H9 (cell line): ENCODE measurements around the gene RILP. TPM values are rescaled to one million over a fixed set of nuclear protein-coding genes. Genes with fewer than 3 reads are reported as not detected.
A peak's percentile ranks its signal among the peaks of the same experiment; 100 is the strongest.

ENCODE experiments used
- DNase-seq: peaks from one replicate; pipeline ENCODE4 v3.0.0-alpha.2; 2017
- H2AFZ ChIP-seq: one replicate; pipeline ENCODE4 v1.6.1; 2013; ENCODE audit warnings: mild to moderate bottlenecking, low read length, control low read depth, moderate library complexity
- H2AK5ac ChIP-seq: 2 replicates; pipeline ENCODE4 v1.6.1; 2013; ENCODE audit warnings: low read length, control low read depth, mixed read lengths; ENCODE audit not compliant: insufficient read length
- H2BK120ac ChIP-seq: one replicate; pipeline ENCODE4 v1.6.1; 2013; ENCODE audit warnings: low read depth, mild to moderate bottlenecking, low read length, control low read depth, inconsistent platforms; ENCODE audit not compliant: poor library complexity, severe bottlenecking
- H2BK12ac ChIP-seq: 2 replicates; pipeline ENCODE4 v1.6.1; 2013; ENCODE audit warnings: low read length, control low read depth, mixed read lengths, low read depth; ENCODE audit not compliant: insufficient read length
- H2BK15ac ChIP-seq: 2 replicates; pipeline ENCODE4 v1.6.1; 2013; ENCODE audit warnings: low read depth, low read length, control low read depth
- H2BK20ac ChIP-seq: one replicate; pipeline ENCODE4 v1.6.1; 2013; ENCODE audit warnings: low read depth, mild to moderate bottlenecking, low read length, control low read depth, inconsistent platforms; ENCODE audit not compliant: poor library complexity, severe bottlenecking
- H2BK5ac ChIP-seq: 2 replicates; pipeline ENCODE4 v1.6.1; 2013; ENCODE audit warnings: low read length, control low read depth, mixed read lengths; ENCODE audit not compliant: insufficient read length
- H3K14ac ChIP-seq: 2 replicates; pipeline ENCODE4 v1.6.1; 2013; ENCODE audit warnings: low read length, control low read depth; ENCODE audit not compliant: insufficient read depth
- H3K18ac ChIP-seq: 2 replicates; pipeline ENCODE4 v1.6.1; 2013; ENCODE audit warnings: low read depth, mild to moderate bottlenecking, mixed read lengths, low read length, control low read depth; ENCODE audit not compliant: insufficient read length
- H3K23ac ChIP-seq: 2 replicates; pipeline ENCODE4 v1.6.1; 2013; ENCODE audit warnings: low read length, control low read depth, mixed read lengths, low read depth; ENCODE audit not compliant: insufficient read length
- H3K23me2 ChIP-seq: 2 replicates; pipeline ENCODE4 v1.6.1; 2013; ENCODE audit warnings: low read depth, mild to moderate bottlenecking, mixed read lengths, low read length, control low read depth; ENCODE audit not compliant: insufficient read length, poor library complexity, severe bottlenecking
- H3K27ac ChIP-seq: 2 replicates; pipeline ENCODE4 v1.5.1; 2013; ENCODE audit warnings: low read length, control low read depth, mixed read lengths, low read depth; ENCODE audit not compliant: insufficient read length
- H3K27me3 ChIP-seq: 2 replicates; pipeline ENCODE4 v1.6.1; 2013; ENCODE audit warnings: low read length, control low read depth, inconsistent platforms; ENCODE audit not compliant: insufficient read depth
- H3K4ac ChIP-seq: 2 replicates; pipeline ENCODE4 v1.6.1; 2013; ENCODE audit warnings: low read depth, mild to moderate bottlenecking, control low read depth, inconsistent platforms, low read length, moderate library complexity
- H3K4me1 ChIP-seq: 2 replicates; pipeline ENCODE4 v1.6.1; 2013; ENCODE audit warnings: low read length, control low read depth, inconsistent platforms; ENCODE audit not compliant: insufficient read depth
- H3K4me2 ChIP-seq: 2 replicates; pipeline ENCODE4 v1.6.1; 2013; ENCODE audit warnings: low read length, control low read depth, mixed read lengths; ENCODE audit not compliant: insufficient read length, insufficient read depth
- H3K56ac ChIP-seq: 2 replicates; pipeline ENCODE4 v1.6.1; 2013; ENCODE audit warnings: low read depth, mild to moderate bottlenecking, mixed read lengths, low read length, control low read depth; ENCODE audit not compliant: insufficient read length
- H3K79me1 ChIP-seq: 2 replicates; pipeline ENCODE4 v1.6.1; 2013; ENCODE audit warnings: low read depth, mild to moderate bottlenecking, moderate library complexity, low read length, control low read depth, inconsistent platforms; ENCODE audit not compliant: insufficient read depth, poor library complexity, severe bottlenecking
- H3K79me2 ChIP-seq: 2 replicates; pipeline ENCODE4 v1.6.1; 2013; ENCODE audit warnings: low read length, control low read depth, inconsistent platforms; ENCODE audit not compliant: insufficient read depth
- H3K9ac ChIP-seq: 2 replicates; pipeline ENCODE4 v1.6.1; 2013; ENCODE audit warnings: low read length, control low read depth, mixed read lengths; ENCODE audit not compliant: insufficient read length; ENCODE audit errors: extremely low read depth
- H3K9me3 ChIP-seq: one replicate; pipeline ENCODE4 v1.6.1; 2013; ENCODE audit warnings: low read depth, low read length, inconsistent platforms; ENCODE audit not compliant: control insufficient read depth
- H3T11ph ChIP-seq: one replicate; pipeline ENCODE4 v1.6.1; 2013; ENCODE audit warnings: mild to moderate bottlenecking, low read length, control low read depth, inconsistent platforms
- H4K20me1 ChIP-seq: one replicate; pipeline ENCODE4 v1.6.1; 2013; ENCODE audit not compliant: control insufficient read depth, insufficient read length, insufficient read depth
- H4K5ac ChIP-seq: 2 replicates; pipeline ENCODE4 v1.6.1; 2013; ENCODE audit warnings: low read depth, mild to moderate bottlenecking, mixed read lengths, low read length, control low read depth; ENCODE audit not compliant: insufficient read length
- H4K8ac ChIP-seq: replicated peaks from 2 replicates; pipeline ENCODE4 v1.6.1; 2013; ENCODE audit warnings: low read length, control low read depth, mixed read lengths, low read depth; ENCODE audit not compliant: insufficient read length
- H4K91ac ChIP-seq: 2 replicates; pipeline ENCODE4 v1.6.1; 2013; ENCODE audit warnings: low read depth, mild to moderate bottlenecking, moderate library complexity, mixed read lengths, low read length, control low read depth; ENCODE audit not compliant: insufficient read length
- H3K27ac Mint-ChIP-seq, 3 experiments: 2 replicates in 2 of 3; 3 replicates in 1 of 3; pipeline ENCODE4 v1.8.0; 2020 to 2021; ENCODE audit warnings: mixed read lengths in 3 of 3, mild to moderate bottlenecking in 1 of 3, moderate library complexity in 1 of 3
- H3K27me3 Mint-ChIP-seq: 2 replicates; pipeline ENCODE4 v1.8.0; 2021; ENCODE audit warnings: low read depth, mild to moderate bottlenecking, moderate library complexity, mixed read lengths
- H3K36me3 Mint-ChIP-seq, 3 experiments: 2 replicates in 2 of 3; 3 replicates in 1 of 3; pipeline ENCODE4 v1.8.0; 2020 to 2021; ENCODE audit warnings: low read depth in 3 of 3, mixed read lengths in 3 of 3; ENCODE audit not compliant: insufficient read depth in 1 of 3
- H3K4me1 Mint-ChIP-seq, 2 experiments: 2 replicates each; pipeline ENCODE4 v1.8.0; 2020; ENCODE audit warnings: mixed read lengths in 2 of 2
- H3K4me3 Mint-ChIP-seq, 2 experiments: 2 replicates in 1 of 2; 3 replicates in 1 of 2; pipeline ENCODE4 v1.8.0; 2020 to 2021; ENCODE audit warnings: mild to moderate bottlenecking in 2 of 2, mixed read lengths in 2 of 2, moderate library complexity in 1 of 2
- H3K9me3 Mint-ChIP-seq, 2 experiments: 2 replicates in 1 of 2; 3 replicates in 1 of 2; pipeline ENCODE4 v1.8.0; 2020; ENCODE audit warnings: mild to moderate bottlenecking in 2 of 2, mixed read lengths in 2 of 2, moderate library complexity in 1 of 2
- WGBS: extraction: QIAGEN DNeasy Blood & Tissue Kit; methylation state at CpG from one replicate; pipeline ENCODE4 v1.1.7; 2013; ENCODE audit warnings: missing lambda C conversion rate, low lambda C conversion rate, mixed read lengths; ENCODE audit not compliant: insufficient read length; ENCODE audit errors: extremely low coverage; 5-methylcytosine and 5-hydroxymethylcytosine counted together
- long read RNA-seq: library from polyadenylated mRNA; unstranded; transcript quantifications from one replicate; pipeline ENCODE4 v2.0.0, GENCODE V29; 2020
- total RNA-seq: library from RNA; stranded (reverse); gene quantifications from 2 replicates; pipeline ENCODE4 v1.2.1, GENCODE V29; 2021
- TF ChIP-seq, protein P1 (sequence below): fragments of 200-600 bp; sonication (generic); conservative IDR thresholded peaks from 3 replicates; pipeline ENCODE4 v1.8.0; 2021; ENCODE audit warnings: antibody characterized with exemption, mild to moderate bottlenecking

RILP gene, protein sequence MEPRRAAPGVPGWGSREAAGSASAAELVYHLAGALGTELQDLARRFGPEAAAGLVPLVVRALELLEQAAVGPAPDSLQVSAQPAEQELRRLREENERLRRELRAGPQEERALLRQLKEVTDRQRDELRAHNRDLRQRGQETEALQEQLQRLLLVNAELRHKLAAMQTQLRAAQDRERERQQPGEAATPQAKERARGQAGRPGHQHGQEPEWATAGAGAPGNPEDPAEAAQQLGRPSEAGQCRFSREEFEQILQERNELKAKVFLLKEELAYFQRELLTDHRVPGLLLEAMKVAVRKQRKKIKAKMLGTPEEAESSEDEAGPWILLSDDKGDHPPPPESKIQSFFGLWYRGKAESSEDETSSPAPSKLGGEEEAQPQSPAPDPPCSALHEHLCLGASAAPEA
- 5.4 and 6.0 TPM in 2 replicates for total RNA-seq
- long read RNA-seq = 0 reads

DNA sequence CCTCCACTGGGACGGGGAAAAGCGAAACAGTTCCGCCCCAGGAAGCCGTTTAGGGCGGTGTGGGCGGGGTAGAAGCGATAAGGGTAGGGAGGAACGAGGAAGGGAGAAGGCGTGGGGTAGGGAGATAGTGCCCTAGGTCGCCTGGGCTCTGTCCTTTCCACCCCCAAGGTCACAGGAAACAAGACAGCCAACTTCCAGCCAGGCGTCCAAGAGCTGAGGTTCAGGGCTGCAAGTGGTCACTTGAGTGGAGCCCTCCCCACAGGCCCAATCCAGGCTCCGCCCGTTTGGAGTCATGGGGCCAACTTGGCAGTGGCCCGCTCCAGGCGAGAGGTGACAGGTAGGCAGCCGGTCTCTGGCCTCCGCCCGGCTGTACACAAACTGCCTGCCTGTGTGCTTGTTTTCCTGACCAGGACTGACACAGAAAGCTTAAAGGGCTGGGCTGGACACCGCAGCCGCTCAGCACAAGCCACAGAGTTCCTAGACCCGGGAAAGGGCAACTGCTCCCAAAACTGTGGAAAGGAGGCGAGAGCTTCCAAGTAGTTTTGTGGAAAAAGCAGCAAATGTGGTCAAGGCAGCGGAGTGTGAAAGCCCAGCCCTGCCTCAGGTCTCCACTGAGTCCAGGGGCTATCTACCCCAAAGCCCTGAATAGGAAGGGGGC is at the start of gene RILP:
RILP (minus strand) TSS at position 23 of the 658 bp plus-strand sequence. CDS start 62 bp downstream, outside the sequence.
- peak within 1 kb of the TSS in 1 of 3 experiments; percentile 28; a peak in 1 of 7 replicates for H3K27ac Mint-ChIP-seq
- no peak within 1 kb of the TSS for H4K5ac ChIP-seq
- H3K27me3 ChIP-seq = no peaks in the 10 kb centered on the region
- H3K4me2 ChIP-seq = peak within 1 kb of the TSS; percentile 59
- H2BK120ac ChIP-seq = no peak within 1 kb of the TSS
- H4K8ac ChIP-seq = no peak within 1 kb of the TSS
- no peak within 1 kb of the TSS for H3T11ph ChIP-seq
- no peak within 1 kb of the TSS; the same call in 1 of the 2 replicates for H3K14ac ChIP-seq
- TF ChIP-seq, protein P1, sequence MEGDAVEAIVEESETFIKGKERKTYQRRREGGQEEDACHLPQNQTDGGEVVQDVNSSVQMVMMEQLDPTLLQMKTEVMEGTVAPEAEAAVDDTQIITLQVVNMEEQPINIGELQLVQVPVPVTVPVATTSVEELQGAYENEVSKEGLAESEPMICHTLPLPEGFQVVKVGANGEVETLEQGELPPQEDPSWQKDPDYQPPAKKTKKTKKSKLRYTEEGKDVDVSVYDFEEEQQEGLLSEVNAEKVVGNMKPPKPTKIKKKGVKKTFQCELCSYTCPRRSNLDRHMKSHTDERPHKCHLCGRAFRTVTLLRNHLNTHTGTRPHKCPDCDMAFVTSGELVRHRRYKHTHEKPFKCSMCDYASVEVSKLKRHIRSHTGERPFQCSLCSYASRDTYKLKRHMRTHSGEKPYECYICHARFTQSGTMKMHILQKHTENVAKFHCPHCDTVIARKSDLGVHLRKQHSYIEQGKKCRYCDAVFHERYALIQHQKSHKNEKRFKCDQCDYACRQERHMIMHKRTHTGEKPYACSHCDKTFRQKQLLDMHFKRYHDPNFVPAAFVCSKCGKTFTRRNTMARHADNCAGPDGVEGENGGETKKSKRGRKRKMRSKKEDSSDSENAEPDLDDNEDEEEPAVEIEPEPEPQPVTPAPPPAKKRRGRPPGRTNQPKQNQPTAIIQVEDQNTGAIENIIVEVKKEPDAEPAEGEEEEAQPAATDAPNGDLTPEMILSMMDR = no peak
- no peaks in the 10 kb centered on the region for H3K9me3 ChIP-seq
- H3K36me3 Mint-ChIP-seq = peaks cover 40 to 45% (median 43%) of the 10 kb centered on the region in 3 experiments; a peak in 6 of 7 replicates
- H3K18ac ChIP-seq = no peak within 1 kb of the TSS
- no peak within 1 kb of the TSS for H2BK5ac ChIP-seq
- no peak within 1 kb of the TSS for H2BK12ac ChIP-seq
- peaks cover 8% of the 10 kb centered on the region for H3K23me2 ChIP-seq
- H3K9me3 Mint-ChIP-seq = no peaks in the 10 kb centered on the region
- no peak within 1 kb of the TSS for H2BK20ac ChIP-seq
- peaks cover 22 to 26% of the 10 kb centered on the region in 2 experiments for H3K4me1 Mint-ChIP-seq
- peak within 1 kb of the TSS; percentile 62 to 80 for H3K4me3 Mint-ChIP-seq
- no peak within 1 kb of the TSS for H2BK15ac ChIP-seq
- H3K4me1 ChIP-seq = peaks cover 3% of the 10 kb centered on the region; the same call in 1 of the 2 replicates
- no peak within 1 kb of the TSS for H3K23ac ChIP-seq
- peak within 1 kb of the TSS; percentile 2 for H3K9ac ChIP-seq
- H3K79me1 ChIP-seq = no peaks in the 10 kb centered on the region
- no peak within 1 kb of the TSS for H3K27ac ChIP-seq
- no peaks in the 10 kb centered on the region for H3K79me2 ChIP-seq
- no peaks in the 10 kb centered on the region; the same call in 1 of the 2 replicates for H3K27me3 Mint-ChIP-seq
- H3K56ac ChIP-seq = no peak within 1 kb of the TSS
- no peak within 1 kb of the TSS for H2AFZ ChIP-seq
- no CpG with 5 or more reads among the region's 23 CpGs for WGBS
- no peaks in the 10 kb centered on the region for H4K20me1 ChIP-seq
- H3K4ac ChIP-seq = no peak within 1 kb of the TSS
- peak; percentile 85 for DNase-seq
- no peak within 1 kb of the TSS for H4K91ac ChIP-seq
- no peak within 1 kb of the TSS for H2AK5ac ChIP-seq
